Measurements from ENCODE around the gene EHBP1L1. TPM values are rescaled to one million over a fixed set of nuclear protein-coding genes. Genes with fewer than 3 reads are reported as not detected.

The EHBP1L1 gene
- total RNA-seq, 1 donor from 2014 or later, result 31.6 TPM

DNA sequence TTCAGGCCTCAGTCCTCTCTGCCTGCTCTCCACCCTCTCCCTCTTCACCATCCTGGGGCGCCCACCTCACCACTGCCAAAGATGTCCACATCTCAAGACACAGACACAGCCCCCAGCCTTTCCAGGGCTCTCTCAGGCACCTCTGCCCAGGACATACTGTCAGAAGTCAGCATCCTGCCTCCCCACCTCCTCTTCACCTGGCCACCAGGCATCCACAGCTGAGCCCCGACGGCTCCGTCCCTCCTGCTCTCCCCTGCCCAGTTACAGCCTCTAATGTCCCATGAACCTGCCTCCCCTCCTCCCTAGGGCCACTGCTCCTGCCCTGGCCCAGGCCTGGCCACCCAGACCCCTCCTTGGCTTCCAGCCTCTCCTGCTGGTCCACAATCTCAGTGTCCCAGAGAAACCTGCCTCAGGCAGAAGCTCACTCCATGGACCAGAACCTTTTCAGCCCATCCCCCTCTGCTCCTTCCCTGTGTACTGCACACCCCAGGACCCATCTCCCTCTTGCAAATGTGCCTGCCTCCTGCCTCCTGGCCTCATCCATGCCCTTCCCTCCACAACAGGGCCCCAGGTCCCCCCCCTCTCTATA is 20.9 kb upstream of the EHBP1L1 start:
- DNase-seq (ENCODE audit: low read depth) (no peak), FAIRE-seq (no peak)
- no peak overlapping the region for H3K4me3 ChIP-seq (ENCODE audit: low read depth, low read length)
- no peak for TF ChIP-seq CTCF (IDR thresholded peaks at IDR 0.05; ENCODE audit: insufficient read depth, low read length, severe bottlenecking)
- no peaks in the 10 kb centered on the region for H3K27me3 ChIP-seq (ENCODE audit: control insufficient read depth, insufficient read depth, low read length)
- H3K36me3 ChIP-seq (ENCODE audit: control insufficient read depth, insufficient read depth, low read length), result no peaks in the 10 kb centered on the region

- no peaks in the 10 kb centered on the region for H3K36me3 ChIP-seq (ENCODE audit: control insufficient read depth, insufficient read depth, low read length)
- TF ChIP-seq CTCF (IDR thresholded peaks at IDR 0.05; ENCODE audit: insufficient read depth, low read length, severe bottlenecking), result no peak
- FAIRE-seq, result no peak
- H3K4me3 ChIP-seq (ENCODE audit: low read depth, low read length), result no peak overlapping the region
- peak; percentile 63 for DNase-seq (ENCODE audit: low read depth)
- H3K27me3 ChIP-seq (ENCODE audit: control insufficient read depth, insufficient read depth, low read length), result no peaks in the 10 kb centered on the region
These were observed 20.1 kb upstream of the EHBP1L1 start for GRCh38 chr11:65555693-65556231.

DNA sequence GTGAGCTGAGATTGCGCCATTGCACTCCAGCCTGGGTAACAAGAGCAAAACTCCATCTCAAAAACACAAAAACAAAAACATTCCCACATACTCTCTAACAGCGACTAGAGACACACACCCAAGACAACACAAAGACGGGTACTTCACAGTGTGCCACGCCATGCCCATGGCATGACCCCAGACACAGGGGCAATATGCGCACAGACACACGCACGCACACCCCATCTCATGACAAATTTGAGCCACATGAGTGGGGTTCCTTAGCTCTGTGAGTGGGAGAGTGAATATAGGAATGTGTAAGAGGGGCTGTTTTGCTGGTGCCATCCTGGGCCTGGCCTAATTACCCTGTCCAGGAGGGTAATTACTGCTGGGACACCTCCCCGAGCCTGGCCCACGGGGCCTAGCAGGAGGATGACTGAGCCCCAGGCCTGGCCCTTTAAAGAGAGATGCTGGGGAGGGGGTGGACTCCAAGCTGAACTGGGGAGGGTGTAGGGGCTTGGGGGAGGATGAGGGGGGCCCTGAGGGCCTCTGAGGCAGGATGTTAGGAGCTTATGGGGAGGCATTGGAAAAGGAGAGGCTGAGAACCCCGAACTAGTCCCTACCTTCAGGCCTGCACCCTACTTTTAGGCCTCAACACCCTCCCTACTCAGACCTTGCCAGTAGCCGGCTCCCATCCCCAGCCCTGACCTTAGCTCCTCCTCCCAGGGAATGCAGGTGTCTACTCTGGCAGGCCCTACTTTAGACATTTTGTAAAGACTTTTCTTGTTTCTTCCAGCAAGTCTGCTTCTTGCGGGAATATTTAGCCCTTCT is 19.2 kb upstream of the EHBP1L1 start:
- Histone ChIP-seq H3K4me3 (ENCODE audit: low read depth, low read length) (no peak overlapping the region), H3K36me3 (ENCODE audit: control insufficient read depth, insufficient read depth, low read length) (no peaks in the 10 kb centered on the region), H3K27me3 (ENCODE audit: control insufficient read depth, insufficient read depth, low read length) (no peaks in the 10 kb centered on the region)
- DNase-seq (ENCODE audit: low read depth) (no peak), FAIRE-seq (no peak)
- TF ChIP-seq CTCF (IDR thresholded peaks at IDR 0.05; ENCODE audit: insufficient read depth, low read length, severe bottlenecking), result no peak

DNA sequence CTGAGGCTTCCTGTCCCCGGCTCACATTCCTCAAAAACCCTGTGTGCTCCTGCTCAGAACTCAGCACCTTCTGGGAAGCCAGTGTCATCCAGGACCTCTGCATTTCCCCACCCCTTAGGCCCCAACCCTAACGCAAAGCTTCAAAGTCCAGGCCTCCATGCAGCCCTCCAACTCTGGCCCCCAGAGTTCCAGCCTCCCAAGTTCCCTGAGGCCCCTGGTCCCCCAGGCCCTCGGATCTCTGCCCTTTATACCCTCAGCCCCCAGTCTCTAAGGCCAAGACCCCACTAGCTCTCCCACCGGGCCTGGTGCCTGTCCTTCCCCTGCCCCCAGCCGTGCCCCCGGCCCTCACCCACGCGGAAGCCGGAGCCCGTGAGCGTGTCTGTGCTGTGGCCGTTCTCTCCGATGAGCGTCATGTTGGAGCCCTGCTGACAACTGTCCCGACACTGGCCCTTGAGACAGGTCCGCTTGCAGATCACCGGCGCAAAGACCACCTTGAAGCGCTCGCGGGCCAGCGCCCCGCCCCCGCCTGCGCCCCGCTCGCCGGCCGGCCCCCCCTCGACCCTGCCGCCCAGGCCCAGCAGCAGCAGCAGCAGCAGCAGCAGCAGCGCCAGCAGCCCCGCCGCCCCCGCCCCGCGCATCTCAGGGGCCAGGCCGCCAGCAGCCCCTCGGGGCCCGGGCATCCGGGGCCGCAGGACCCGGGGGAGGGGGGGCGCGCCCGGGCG is 18.4 kb upstream of the EHBP1L1 start:
- Histone ChIP-seq H3K27me3 (ENCODE audit: control insufficient read depth, insufficient read depth, low read length) (no peaks in the 10 kb centered on the region), H3K4me3 (ENCODE audit: low read depth, low read length) (peak overlapping the region; percentile 34), H3K36me3 (ENCODE audit: control insufficient read depth, insufficient read depth, low read length) (no peaks in the 10 kb centered on the region)
- no peak for FAIRE-seq
- TF ChIP-seq CTCF (IDR thresholded peaks at IDR 0.05; ENCODE audit: insufficient read depth, low read length, severe bottlenecking), result no peak
- no peak for DNase-seq (ENCODE audit: low read depth)

DNA sequence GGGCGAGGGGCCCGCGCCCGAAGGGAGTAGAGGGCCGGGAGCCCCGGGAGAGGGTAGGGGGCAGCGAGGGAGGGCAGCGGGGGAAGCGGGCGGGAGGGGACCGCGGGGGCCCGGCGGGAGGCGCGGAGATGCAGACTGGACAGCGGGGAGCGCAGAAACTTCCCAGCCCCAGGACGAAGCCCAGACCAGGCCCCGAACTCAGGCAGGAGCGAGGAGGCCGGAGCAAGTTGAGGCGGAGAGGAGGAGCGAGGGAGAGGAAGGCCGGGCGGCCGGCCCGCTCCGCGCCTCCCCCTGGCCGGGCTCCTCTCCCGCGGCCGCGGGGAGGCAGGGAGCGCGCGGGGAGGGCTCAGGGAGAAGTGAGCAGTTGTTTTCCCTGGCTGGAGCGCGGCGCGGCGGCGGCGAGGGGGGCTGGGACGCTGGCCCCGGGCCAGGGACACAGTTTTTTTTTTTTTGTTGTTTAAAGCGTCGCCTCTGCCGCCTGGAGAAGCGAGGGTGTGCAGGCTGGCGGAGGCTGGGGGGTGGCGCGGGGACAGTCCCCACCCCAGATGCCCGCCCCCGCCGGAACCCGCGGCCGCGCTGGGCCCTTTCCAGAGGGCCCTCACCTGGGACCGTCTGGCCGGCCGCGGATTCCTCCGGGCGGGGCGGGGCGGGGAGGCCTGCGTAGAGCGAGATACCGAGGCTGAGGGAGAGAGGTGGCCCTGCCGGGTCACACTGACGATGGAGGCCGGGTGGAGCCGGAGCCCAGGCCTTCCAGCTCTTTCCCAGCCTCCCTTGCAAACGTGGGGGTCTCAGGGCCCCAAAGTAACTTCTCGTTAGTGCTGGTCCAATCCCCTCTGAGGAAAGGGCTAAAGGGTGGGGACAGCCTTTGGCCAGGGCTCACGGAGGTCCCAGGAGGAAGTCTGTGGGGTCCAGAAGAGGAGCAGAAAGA is 17.6 kb upstream of the EHBP1L1 start, which contains the start of gene LTBP3:
LTBP3 (minus strand) TSS at position 358 of the 928 bp plus-strand sequence. CDS start 400 bp downstream, outside the sequence.
- peak within 1 kb of the TSS; percentile 34 for H3K4me3 ChIP-seq (ENCODE audit: low read depth, low read length)
- H3K27me3 ChIP-seq (ENCODE audit: control insufficient read depth, insufficient read depth, low read length), result no peaks in the 10 kb centered on the region
- FAIRE-seq (no peak), DNase-seq (ENCODE audit: low read depth) (no peak)
- no peaks in the 10 kb centered on the region for H3K36me3 ChIP-seq (ENCODE audit: control insufficient read depth, insufficient read depth, low read length)
- no peak for TF ChIP-seq CTCF (IDR thresholded peaks at IDR 0.05; ENCODE audit: insufficient read depth, low read length, severe bottlenecking)
